LoVo (cell line): ENCODE results near the gene ASPSCR1.

ENCODE experiments used
- DNase-seq: peaks from one replicate; pipeline ENCODE4 v3.0.0-alpha.2; 2016; ENCODE audit warnings: low spot score

ASPSCR1 gene

GRCh38 chr17:81983011-81983638 is 5.7 kb downstream of the ASPSCR1 start:
- no peak for DNase-seq

- no peak for DNase-seq
Observed at GRCh38 chr17:81983639-81984373, 6.4 kb downstream of the ASPSCR1 start.

- no peak for DNase-seq
Observed at GRCh38 chr17:81984773-81985410, 7.5 kb downstream of the ASPSCR1 start.

- DNase-seq: no peak
Observed at GRCh38 chr17:81986606-81987005, 9.2 kb downstream of the ASPSCR1 start.

- no peak for DNase-seq
Observed at GRCh38 chr17:81987161-81987770, 9.8 kb downstream of the ASPSCR1 start.

GRCh38 chr17:81990836-81991683 is 13.6 kb downstream of the ASPSCR1 start:
- no peak for DNase-seq

GRCh38 chr17:81991684-81992305 is 14.4 kb downstream of the ASPSCR1 start:
- DNase-seq: peak; percentile 5

GRCh38 chr17:81992306-81993102 is 15.1 kb downstream of the ASPSCR1 start:
- no peak for DNase-seq

GRCh38 chr17:81993729-81994592 is 16.5 kb downstream of the ASPSCR1 start:
- no peak for DNase-seq

- no peak for DNase-seq
Observed at GRCh38 chr17:81994593-81995462, 17.4 kb downstream of the ASPSCR1 start.

GRCh38 chr17:81995463-81996231 is 18.2 kb downstream of the ASPSCR1 start:
- DNase-seq: no peak

GRCh38 chr17:81996232-81996756 is 18.9 kb downstream of the ASPSCR1 start:
- no peak for DNase-seq

GRCh38 chr17:81996757-81997441 is 19.5 kb downstream of the ASPSCR1 start:
- DNase-seq: no peak

- no peak for DNase-seq
Observed at GRCh38 chr17:81998212-81998611, 20.8 kb downstream of the ASPSCR1 start.

- DNase-seq: no peak
Observed at GRCh38 chr17:81998691-81999438, 21.4 kb downstream of the ASPSCR1 start.

GRCh38 chr17:81999587-81999975 is 22.2 kb downstream of the ASPSCR1 start:
- DNase-seq: no peak
